Gastrocnemius medialis (tissue), 4 donors: ENCODE results near the gene DLX3. TPM values are rescaled to one million over a fixed set of nuclear protein-coding genes. Genes with fewer than 3 reads are reported as not detected.

Experiments
- ATAC-seq, 2 donors: fragments of 150-250 bp; one replicate each; pipeline ENCODE4 v1.9.1; 2016
- DNase-seq, 2 donors: peaks; one replicate each; pipeline ENCODE4 v3.0.0-alpha.2; 2019
- H3K27ac ChIP-seq, 4 donors: fragments of 200-600 bp; sonication (generic); 1 replicate in 1 of 4; 2 replicates in 3 of 4; pipeline ENCODE4 v1.5.1; 2016 to 2018; ENCODE audit warnings: mild to moderate bottlenecking in 2 of 4, moderate library complexity in 1 of 4
- H3K27me3 ChIP-seq, 3 donors: fragments of 200-600 bp; sonication (generic) in 2 of 3; 1 replicate in 1 of 3; 2 replicates in 2 of 3; pipeline versions ENCODE4 v1.5.1 to v1.6.0; 2016 to 2019; ENCODE audit warnings: mild to moderate bottlenecking in 1 of 3, moderate library complexity in 1 of 3
- H3K36me3 ChIP-seq, 2 donors: fragments of 200-600 bp; sonication (generic) in 1 of 2; one replicate each; pipeline ENCODE4 v1.5.1; 2017 to 2018
- H3K4me1 ChIP-seq, 2 donors: fragments of 200-600 bp; sonication (generic) in 1 of 2; one replicate each; pipeline ENCODE4 v1.5.1; 2016 to 2017; ENCODE audit warnings: mild to moderate bottlenecking in 2 of 2
- H3K4me3 ChIP-seq, 4 donors: fragments of 200-600 bp; sonication (generic) in 3 of 4; 1 replicate in 1 of 4; 2 replicates in 3 of 4; pipeline ENCODE4 v1.5.1; 2016 to 2019; ENCODE audit warnings: mild to moderate bottlenecking in 2 of 4
- H3K9me3 ChIP-seq, 3 donors: fragments of 200-600 bp; sonication (generic) in 2 of 3; 1 replicate in 1 of 3; 2 replicates in 2 of 3; pipeline ENCODE4 v1.5.1; 2016 to 2019
- CTCF ChIP-seq, 5 experiments: fragments of 450-650 bp in 3 of 5; fragments of 200-600 bp in 2 of 5; sonication (generic) in 2 of 5; IDR thresholded peaks in 4 of 5; conservative IDR thresholded peaks in 1 of 5; 1 replicate in 4 of 5; 2 replicates in 1 of 5; pipeline ENCODE4 v1.5.1; 2016 to 2019; ENCODE audit warnings: antibody characterized with exemption in 5 of 5, mild to moderate bottlenecking in 3 of 5, moderate library complexity in 3 of 5
- POLR2A ChIP-seq, 2 donors: fragments of 450-650 bp; IDR thresholded peaks; one replicate each; pipeline ENCODE4 v1.6.1; 2017; ENCODE audit warnings: antibody characterized with exemption in 2 of 2, mild to moderate bottlenecking in 2 of 2, moderate library complexity in 2 of 2
- in situ Hi-C, 4 donors: fragments of 200-750 bp; cut with MboI; loops; one replicate each; pipeline versions ENCODE4 v1.15.0 to v1.8.0; 2017; ENCODE audit warnings: low sequenced_read_pairs in 4 of 4
- intact Hi-C: fragments of 100-400 bp; cut with DNase I; formaldehyde crosslinking; loops from one replicate; pipeline ENCODE4 v1.15.1; 2023; ENCODE audit warnings: low total_unique reads
- total RNA-seq, 4 donors: library from RNA; depleted of rRNA; stranded (reverse); fragments of >200 nt; gene quantifications; one replicate each; pipeline versions ENCODE4 v1.1.0 to v1.2.3, GENCODE V29; 2016

The DLX3 gene
- total RNA-seq, 4 donors from 2014 or later: not detected

DNA sequence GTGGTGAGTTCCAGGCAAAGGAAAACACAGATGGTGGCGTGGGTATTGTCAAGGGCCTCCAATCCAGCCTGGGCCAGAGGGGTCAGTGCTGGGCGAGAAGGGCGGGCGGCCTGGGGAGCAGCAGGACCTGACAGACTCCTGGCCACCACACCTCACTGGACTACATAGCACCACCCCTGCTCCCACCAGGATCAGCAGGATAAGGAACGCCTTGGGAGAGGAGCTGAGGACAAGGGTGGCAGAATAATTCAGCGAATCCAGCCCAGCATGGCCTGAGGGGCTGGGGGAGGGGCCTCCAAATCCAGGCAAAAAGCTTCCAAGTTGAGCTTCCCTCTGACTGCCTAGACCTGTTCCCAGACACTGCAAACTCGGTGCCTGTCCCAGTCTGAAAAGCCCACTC is 19.5 kb downstream of the DLX3 start:
- intact Hi-C loops (no loop called here), in situ Hi-C loops (loop anchor here in 3 of 4 donors (25.0 kb wide), 1 partner anchor 413 kb away; no protein-coding TSS in a partner anchor)
- no peak overlapping the region for H3K27ac ChIP-seq
- H3K27me3 ChIP-seq: peaks cover 38 to 55% (median 48%) of the 10 kb centered on the region in 3 donors
- TF ChIP-seq POLR2A (IDR thresholded peaks at IDR 0.05) (no peak), CTCF (IDR thresholded peaks at IDR 0.05 in 4 of 5, conservative IDR thresholded peaks at IDR 0.05 in 1 of 5) (no peak)
- no peaks in the 10 kb centered on the region for H3K36me3 ChIP-seq
- H3K4me3 ChIP-seq: no peak overlapping the region
- no peaks in the 10 kb centered on the region for H3K9me3 ChIP-seq
- DNase-seq (no peak), ATAC-seq (no peak)
- H3K4me1 ChIP-seq: peaks cover 0 to 12% of the 10 kb centered on the region in 2 donors

DNA sequence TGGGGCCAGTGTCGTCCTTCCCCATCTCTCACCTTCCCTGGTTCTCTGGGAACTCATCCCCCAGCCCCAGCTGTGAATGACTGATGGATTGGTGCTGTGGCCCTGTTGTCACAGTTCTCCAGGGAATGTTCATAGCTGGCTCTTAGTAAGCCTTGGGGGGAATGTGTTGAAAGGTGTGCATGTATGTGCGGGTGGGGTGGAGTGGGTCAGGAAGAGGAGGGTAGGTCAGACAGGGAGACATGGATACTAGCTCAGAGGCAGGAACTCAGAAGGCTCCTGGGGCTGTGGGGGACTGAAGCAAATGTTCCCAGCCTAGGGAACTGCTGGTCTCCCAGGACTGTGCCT is 21.8 kb downstream of the DLX3 start:
- intact Hi-C loops: no loop called here
- no peak for TF ChIP-seq CTCF (IDR thresholded peaks at IDR 0.05 in 4 of 5, conservative IDR thresholded peaks at IDR 0.05 in 1 of 5)
- TF ChIP-seq POLR2A (IDR thresholded peaks at IDR 0.05): no peak
- in situ Hi-C loops: no loop called here
- Histone ChIP-seq H3K36me3 (no peaks in the 10 kb centered on the region), H3K4me3 (no peak overlapping the region), H3K27ac (no peak overlapping the region), H3K9me3 (no peaks in the 10 kb centered on the region), H3K4me1 (peaks cover 0 to 22% of the 10 kb centered on the region in 2 donors), H3K27me3 (peaks cover 59 to 72% (median 69%) of the 10 kb centered on the region in 3 donors)
- ATAC-seq (no peak), DNase-seq (no peak)

GRCh38 chr17:49972486-49973270 is 22.3 kb downstream of the DLX3 start:
- ATAC-seq (no peak), DNase-seq (no peak)
- TF ChIP-seq POLR2A (IDR thresholded peaks at IDR 0.05) (no peak), CTCF (IDR thresholded peaks at IDR 0.05 in 4 of 5, conservative IDR thresholded peaks at IDR 0.05 in 1 of 5) (no peak)
- intact Hi-C loops: no loop called here
- H3K36me3 ChIP-seq: no peaks in the 10 kb centered on the region
- H3K4me3 ChIP-seq: peak overlapping the region in 1 of 4 donors; percentile 13
- H3K9me3 ChIP-seq: no peaks in the 10 kb centered on the region
- H3K27me3 ChIP-seq: peaks cover 65 to 78% (median 75%) of the 10 kb centered on the region in 3 donors
- peaks cover 0 to 22% of the 10 kb centered on the region in 2 donors for H3K4me1 ChIP-seq
- in situ Hi-C loops: no loop called here
- H3K27ac ChIP-seq: no peak overlapping the region

GRCh38 chr17:49971848-49972485 is 23.1 kb downstream of the DLX3 start:
- ATAC-seq (no peak), DNase-seq (no peak)
- H3K27me3 ChIP-seq: peaks cover 72 to 82% (median 82%) of the 10 kb centered on the region in 3 donors
- in situ Hi-C loops (no loop called here), intact Hi-C loops (no loop called here)
- no peak for TF ChIP-seq POLR2A (IDR thresholded peaks at IDR 0.05)
- no peak for TF ChIP-seq CTCF (IDR thresholded peaks at IDR 0.05 in 4 of 5, conservative IDR thresholded peaks at IDR 0.05 in 1 of 5)
- H3K4me3 ChIP-seq: peak overlapping the region in 2 of 4 donors; percentile 11 to 13
- H3K36me3 ChIP-seq: no peaks in the 10 kb centered on the region
- peaks cover 0 to 22% of the 10 kb centered on the region in 2 donors for H3K4me1 ChIP-seq
- H3K27ac ChIP-seq: no peak overlapping the region
- no peaks in the 10 kb centered on the region for H3K9me3 ChIP-seq
